CMK (cell line): ENCODE results near the gene NOX4.
"Not testable (repeated sequence)": the region's sequence is repeated elsewhere in the genome, so short reads cannot be mapped to it uniquely, and the experiment has no call there.

Source experiments
- DNase-seq: peaks from one replicate; pipeline ENCODE4 v3.0.0-alpha.2; 2010; ENCODE audit warnings: low read depth

Gene NOX4

DNA sequence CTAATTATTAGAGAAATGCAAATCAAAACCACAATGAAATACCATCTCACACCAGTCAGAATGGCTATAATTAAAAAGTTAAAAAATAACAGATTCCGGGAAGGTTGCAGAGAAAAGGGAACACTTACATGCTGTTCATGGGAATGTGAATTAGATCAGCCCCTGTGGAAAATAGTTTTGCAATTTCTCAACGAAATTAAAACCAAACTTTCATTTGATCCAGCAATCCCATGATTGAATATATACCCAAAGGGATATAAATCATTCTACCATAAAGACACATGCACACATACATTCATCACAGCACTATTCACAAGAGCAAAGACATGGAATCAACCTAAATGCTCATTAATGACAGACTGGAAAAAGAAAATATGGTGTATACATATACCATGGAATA lies 32.5 kb downstream of the NOX4 start:
- DNase-seq, result no peak

DNA sequence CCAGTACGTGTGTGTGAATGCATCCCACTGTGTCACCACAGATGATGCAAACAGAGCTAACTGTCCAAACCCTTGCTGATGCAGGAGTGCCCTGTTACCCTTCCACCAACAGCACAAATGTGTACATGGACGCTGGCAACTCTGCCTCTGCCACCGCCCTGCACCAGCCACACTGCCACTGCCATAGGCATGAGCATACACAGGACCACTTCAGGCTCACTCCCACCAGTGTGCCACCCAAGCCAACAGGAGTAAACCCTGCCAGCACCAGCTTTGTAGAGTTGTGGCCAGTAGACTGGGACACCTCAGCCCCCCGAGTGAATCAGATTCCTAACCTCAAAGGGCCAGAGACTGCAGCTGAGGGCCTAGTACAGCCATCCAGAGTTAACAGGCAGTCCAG lies 34.0 kb downstream of the NOX4 start:
- DNase-seq, result no peak

DNA sequence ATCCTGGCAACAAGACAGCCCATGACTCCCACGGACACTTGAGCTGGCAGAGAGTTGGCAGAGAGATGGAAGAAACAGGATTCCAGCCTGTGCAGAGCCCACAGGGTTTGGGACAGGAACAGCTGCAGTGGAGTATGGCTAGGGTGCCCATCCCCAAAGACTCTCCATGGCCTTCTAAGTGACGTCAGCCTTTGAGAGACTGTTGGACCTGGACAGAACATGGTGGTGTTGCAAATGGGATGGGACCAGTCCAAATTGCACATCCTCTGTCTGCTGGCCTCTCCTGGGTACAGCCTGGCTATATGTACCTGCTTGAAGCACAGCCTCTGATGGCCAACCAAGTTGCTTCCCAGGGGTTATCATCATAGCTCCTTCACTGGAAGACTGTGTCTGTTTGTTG lies 34.5 kb downstream of the NOX4 start:
- DNase-seq, result no peak

DNA sequence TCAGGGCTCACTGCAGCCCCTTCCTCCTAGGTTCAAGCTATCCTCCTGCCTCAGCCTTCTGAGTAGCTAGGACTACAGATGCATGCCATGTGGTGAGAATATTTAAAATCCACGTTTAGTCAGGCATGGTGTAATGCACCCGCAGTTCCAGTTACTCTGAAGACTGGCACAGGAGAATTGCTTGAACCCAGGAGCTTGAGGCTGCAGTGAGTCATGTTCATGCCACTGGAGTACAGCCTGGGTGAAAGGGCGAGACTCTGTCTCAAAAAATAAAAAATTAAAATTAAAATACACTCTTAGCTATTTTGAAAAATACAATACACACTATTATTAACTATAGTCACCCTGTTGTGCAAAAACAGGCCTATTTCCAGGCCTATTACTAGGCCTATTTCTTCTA lies 38.4 kb downstream of the NOX4 start:
- no peak for DNase-seq

DNA sequence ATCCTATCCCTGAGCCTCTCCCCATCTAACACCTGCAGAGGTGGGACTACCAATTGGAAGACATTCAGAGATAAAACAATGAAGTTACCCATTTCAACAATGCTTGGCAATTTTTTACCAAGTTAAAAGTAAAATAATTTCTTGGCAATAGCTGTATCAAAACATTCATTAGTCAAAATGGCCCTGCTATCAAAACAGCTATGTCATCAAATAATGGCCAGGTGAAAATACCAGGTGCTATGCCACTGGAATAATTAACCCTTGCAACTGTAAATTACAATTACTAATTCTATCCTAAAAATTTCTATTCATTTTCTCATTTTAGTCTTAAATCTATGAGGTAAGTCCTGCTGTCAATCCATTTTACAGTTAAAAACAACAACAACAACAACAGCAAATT lies 43.3 kb downstream of the NOX4 start:
- DNase-seq, result no peak

DNA sequence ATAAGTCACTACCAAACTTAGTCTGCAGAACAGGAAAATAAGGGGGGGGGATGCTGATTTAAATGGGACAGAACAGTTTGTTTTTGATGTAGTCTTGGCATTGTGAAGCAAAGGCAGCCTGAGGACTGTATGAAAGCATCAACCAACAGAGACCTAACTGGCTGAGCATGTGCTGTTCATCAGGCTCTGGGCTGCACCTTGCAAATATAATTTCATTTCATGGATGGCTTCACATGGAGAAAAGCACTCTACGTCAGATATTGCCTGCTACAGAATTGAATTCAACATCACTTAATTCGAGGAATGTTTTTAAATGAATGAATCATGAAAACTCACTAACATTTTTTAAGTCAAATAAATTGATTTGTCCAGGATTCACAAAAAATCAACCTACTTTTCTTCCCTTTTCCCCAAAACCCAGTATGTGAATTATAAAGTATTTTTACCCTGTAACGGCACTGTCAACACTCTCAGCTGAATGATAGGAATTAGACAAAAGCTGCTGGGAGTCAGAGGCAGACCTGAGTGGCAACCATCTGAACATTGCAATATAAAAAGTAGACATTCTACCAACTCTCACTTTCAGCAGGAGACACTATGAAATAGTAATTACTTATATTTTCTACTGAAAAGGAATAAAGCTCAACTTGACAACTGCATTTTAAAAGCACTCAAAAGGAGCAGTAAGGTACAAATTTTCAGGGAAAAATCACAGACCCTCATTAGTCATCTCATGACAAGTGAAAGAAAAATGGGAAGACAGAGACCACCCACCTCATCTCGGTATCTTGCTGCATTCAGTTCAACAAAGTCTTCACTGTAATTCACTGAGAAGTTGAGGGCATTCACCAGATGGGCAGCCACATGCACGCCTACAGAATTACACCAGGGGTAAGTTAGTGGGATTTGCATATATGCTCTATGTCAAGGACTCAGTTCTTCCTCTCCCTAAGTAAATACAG lies 47.5 kb downstream of the NOX4 start:
- DNase-seq, result no peak

DNA sequence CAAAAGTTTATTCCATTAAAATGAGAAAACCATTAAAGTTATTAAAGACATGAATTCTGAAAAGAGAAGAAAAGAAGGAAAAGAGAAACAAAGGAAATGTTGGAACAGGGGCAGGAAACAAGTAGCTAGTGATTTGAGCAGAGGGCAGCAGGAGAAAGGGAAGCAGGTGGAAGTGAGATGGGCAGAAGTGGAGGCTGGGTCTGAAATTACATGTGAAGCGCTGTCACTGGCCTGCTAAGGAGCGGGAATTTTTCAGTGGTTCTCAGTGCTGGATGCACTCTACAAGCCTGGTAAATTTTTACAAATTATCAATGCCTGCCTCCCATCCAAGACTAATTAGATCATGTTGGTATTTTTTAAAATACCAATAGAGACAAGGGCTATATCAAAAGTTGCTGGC lies 48.4 kb downstream of the NOX4 start:
- DNase-seq, result no peak

DNA sequence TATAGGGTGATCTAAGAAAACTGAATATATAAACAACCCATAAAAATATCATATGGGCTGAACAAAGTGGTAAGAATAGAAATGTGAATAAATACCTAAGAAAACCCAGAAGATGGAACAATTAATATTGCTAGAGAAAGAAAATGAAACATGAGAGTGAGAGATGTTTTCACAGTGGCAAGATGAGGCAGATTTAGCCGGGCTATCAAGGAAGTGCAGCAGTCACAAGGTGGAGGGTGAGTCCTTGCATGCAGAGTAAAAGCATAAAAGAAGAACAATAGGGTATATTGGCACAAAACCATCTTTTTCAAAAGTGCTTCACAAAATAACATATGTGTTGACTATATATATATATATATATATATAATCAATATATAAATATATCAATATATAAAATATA lies 49.6 kb downstream of the NOX4 start:
- no peak for DNase-seq

DNA sequence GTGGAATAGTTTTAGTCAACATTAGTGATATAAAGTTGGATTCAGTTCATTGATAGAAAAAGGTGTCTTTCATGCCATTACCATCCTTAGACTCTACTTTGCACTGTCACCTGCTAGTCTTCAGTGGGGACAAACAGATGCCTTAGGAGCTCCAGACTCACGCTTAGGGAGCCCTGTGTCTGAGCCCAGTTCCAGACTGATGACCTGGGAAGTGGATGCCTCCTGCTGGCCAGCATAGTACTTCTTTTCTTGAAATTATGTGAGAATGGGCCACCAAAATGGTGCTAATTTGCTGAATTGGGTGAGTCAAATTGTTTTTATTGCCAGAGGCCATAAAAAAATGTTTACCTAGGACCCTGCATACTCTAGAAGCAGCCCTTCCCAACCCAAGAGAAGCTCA lies 53.9 kb downstream of the NOX4 start:
- DNase-seq, result no peak

DNA sequence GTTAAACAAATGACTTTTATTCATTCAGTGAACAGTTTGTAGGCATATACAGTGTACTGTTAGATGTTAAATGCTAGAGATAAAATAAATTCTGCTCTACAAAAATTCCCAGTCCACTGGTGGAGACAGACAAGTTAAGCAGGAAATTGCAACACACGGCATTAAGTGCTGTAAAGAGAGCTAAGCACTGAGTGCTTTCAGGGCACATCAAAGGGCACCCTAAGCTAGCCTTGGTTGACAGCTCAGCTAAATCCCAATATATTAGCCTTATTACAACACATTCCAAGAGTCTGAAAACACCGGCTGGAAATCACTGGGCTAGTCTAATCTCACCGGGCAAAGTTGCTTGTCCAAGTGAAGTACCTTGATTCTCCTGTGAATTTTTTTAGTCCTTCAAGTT lies 55.1 kb downstream of the NOX4 start:
- no peak for DNase-seq

DNA sequence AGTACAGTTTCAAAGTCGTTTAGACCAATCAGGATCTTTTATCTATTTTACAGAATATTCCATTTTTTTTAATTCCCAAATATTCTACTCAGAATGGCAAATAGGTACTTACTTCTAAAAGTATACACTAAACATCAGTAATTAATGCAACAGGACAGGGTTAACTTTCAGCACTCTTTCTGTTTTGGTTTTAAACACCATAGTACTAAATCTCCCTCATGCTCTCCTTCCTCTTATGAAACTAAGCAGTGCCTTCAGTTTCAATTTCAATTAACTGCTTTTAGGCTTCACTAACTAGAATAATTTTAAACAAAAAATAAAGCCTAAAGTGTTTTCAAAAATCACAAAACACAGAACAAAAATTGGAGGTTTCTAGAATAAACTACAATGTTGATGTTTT lies 57.9 kb downstream of the NOX4 start:
- no peak for DNase-seq

DNA sequence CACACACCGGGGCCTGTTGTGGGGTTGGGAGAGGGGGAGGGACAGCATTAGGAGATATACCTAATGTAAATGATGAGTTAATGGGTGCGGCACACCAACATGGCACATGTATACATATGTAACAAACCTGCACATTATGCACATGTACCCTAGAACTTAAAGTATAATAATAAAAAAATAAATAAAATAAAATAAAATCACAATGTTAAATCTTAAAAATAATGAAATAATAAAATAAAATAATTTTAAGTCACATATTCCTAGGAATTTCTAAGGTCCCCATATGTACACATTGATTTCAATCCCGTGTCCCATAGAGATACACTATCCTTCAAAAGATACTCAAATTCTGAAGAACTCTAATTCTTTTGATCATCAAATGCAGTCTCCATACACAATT lies 59.0 kb downstream of the NOX4 start:
- DNase-seq, result not testable (repeated sequence)

DNA sequence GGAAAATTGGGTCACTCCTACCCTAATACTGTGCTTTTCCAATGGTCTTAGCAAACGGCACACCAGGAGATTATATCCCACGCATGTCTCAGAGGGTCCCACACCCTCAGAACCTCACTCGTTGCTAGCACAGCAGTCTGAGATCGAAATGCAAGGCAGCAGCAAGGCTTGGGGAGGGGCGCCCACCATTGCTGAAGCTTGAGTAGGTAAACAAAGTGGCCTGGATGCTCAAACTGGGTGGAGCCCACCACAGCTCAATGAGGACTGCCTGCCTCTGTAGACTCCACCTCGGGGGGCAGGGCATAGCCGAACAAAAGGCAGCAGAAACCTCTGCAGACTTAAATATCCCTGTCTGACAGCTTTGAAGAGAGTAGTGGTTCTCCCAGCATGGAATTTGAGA lies 64.7 kb downstream of the NOX4 start:
- not testable (repeated sequence) for DNase-seq

DNA sequence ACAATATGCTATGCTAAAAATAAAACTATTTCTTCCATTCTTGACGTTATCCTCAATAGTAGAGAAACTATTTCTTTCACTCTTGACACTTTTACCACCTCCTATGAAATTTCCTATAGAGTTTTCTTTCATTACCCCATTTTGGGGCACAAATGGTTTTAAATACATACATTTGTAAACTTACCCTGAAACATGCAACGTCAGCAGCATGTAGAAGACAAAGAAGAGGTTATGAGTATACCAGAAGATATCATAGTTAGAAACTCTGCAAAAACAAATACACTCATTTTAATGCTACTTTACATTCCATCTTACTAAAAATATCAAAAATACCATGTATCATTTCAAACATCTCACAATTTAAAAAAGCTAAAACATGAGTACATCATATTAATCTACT lies 69.5 kb downstream of the NOX4 start:
- no peak for DNase-seq

DNA sequence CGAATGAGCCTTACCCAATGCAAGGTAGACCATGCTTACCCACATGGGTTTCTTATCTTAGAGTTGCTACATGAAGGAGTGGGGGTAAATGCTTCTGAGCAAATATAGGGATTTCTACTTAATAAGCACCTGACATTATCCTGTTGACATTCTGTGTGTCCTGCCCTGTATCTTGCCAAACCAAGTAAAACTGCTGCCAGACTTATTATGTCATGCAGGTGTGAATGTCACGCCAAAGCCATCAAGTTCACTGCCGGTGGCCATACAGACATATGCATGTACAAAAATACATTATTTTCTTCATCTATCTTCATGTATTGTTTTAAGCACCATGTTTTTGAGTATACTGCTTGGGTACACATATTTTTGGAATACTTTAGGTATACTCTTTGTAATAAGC lies 70.2 kb downstream of the NOX4 start:
- no peak for DNase-seq

DNA sequence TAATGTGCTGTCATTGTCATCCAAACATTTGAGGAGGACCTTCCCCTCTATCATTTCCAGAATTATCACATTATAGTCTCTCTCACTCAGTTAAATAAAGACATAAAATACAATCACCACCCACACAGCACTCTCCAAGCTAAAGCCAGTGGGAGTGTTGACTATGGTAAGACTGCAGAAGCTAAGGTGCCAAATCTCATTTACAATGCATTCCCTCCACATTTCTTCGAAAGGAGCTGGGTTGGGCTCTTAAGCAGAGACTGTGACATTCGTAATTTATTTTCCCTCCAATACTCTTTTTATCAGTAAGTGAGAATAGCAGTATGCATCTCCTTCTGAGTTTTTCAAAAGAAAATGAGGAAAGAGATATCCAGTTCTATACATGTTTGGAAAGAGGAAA lies 74.2 kb downstream of the NOX4 start:
- no peak for DNase-seq

DNA sequence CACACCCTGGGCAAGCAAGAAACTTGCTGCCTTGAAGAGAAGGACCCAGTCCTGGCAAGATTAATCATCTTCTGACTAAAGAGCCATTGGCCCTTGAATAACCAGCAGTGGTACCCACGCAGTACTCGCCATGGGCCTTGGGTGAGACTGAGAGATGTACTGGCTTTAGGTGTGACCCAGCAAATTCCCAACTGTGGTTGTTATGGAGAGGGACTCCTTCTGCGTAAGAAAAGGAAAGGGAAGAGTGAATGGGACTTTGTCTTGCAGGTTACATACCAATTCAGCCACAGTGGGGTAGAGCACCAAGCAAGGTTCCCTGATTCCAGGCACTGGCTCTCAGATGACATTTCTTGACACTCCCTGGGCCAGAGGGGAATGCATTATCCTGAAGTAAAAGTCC lies 80.1 kb downstream of the NOX4 start:
- not testable (repeated sequence) for DNase-seq

DNA sequence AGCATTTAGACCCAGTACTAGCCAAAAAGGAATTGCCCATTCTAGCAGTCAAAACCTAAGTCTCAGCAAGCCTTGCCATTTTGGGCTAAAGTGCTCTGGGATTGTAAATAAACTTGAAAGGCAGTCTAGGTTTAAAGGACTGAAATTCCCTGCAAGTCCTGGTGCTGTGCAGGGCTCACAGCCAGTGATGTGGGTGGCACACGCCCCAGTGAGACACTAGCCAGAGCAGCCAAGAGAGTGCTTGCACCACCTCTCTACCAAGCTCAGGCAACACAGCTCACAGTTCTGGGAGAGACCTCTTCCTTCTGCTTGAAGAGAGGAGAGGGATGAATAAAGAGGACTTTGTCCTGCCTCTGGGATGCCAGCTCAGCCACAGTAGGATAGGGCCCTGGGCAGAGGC lies 80.5 kb downstream of the NOX4 start:
- DNase-seq, result not testable (repeated sequence)

DNA sequence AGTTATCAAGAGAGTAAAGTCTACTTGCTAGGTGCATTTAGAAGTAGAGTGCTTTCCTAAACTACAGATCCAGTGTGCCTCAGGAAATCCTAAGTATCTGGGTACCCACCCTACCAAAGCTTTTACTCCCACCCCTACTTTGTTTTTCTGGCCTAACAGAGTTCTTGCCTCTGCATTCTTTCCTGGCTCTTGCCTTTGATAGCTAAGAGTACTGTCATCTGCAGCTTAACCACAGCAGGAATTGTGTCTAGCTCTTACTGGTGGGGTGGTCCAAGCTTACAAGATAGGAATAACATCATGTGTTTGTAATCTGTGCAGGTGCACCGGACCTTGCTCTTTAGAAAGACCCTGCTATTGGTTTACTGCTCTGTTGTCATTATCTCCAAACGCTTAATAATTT lies 82.7 kb downstream of the NOX4 start:
- not testable (repeated sequence) for DNase-seq

DNA sequence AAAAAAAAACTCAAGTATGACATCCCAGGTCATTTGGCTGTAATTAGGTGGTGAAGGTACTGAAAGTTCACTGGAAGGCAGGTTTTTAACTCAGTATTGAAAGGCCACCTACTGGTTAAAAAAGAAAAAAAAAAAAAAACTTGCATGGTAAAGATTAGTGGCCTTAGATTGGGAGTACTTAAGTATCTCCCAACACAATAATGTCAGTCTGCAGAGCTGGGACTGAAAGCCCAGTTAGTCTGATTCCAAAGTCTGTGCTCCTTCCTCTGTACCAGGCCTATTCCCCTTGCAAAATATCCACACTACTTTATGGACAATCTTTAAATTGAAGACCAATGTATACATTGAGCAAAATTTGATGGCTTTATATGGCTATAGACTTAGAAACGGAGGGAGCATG lies 85.5 kb downstream of the NOX4 start:
- DNase-seq, result no peak

DNA sequence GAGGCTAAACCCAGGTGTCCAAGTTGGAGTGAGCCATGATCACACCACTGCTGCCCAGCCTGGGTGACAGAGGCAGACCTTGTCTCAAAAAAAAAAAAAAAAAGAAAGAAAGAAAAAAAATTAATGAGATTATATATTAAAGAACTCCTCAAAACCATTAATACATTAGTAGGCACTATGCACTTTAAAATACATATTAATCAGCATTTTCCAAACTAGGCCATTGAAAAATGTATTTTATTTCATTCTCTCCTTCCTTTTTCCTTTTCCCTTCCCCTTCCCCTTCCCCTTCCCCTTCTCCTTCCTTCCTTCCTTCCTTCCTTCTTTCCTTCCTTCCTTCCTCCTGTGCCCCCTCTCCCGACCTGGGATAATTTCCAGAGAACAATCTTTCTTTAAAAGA lies 99.5 kb downstream of the NOX4 start:
- DNase-seq, result not testable (repeated sequence)

DNA sequence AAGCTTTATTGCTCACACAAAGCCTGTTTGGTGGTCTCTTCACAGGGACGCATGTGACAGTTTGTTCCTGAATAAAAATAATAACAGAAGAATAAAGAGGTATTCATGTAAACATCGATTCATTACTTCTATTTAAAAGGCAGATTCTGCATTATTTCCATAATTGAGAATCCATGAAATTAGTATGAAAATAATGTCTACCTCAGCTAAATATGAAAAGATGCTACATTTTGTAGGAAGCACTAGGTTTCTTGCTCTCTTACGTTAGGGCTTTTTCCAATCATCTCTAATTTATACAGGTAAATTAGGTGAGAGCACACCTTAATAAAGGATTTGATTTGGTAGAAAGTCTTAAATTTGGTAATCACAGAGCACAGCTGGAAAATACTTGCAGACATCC lies 103.7 kb downstream of the NOX4 start:
- DNase-seq, result not testable (repeated sequence)

DNA sequence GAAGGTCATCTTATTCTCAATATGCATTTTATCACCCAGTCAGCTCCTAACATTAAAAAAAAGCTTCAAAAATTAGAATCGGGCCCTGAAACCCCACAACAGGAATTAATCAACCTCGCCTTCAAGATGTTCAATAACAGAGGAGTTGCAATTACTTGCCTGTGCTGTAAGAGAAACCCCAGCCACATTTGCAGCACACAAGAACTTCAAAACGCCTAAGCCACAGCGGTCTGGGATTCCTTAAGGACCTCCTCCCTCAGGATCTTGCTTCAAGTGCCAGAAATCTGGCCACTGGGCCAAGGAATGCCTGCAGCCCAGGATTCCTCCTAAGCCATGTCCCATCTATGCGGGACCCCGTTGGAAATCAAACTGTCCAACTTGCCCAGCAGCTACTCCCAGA lies 108.2 kb downstream of the NOX4 start:
- DNase-seq, result not testable (repeated sequence)

DNA sequence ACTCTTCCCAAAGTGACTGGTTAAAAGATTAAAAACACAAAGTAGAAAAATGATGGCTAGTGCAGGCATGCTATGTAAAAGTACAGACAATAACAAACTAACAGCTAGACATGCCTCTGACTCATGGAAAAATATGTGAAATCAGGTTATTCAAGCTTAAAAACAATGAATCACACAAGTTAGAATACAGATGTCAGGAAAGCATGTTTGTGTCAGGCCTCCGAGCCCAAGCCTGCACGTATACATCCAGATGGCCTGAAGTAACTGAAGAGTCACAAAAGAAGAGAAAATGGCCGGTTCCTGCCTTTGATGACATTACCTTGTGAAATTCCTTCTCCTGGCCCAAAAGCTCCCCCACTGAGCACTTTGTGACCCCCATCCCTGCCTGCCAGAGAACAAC lies 110.1 kb downstream of the NOX4 start:
- DNase-seq, result no peak
